ENCODE measurements around the gene TPSG1. TPM values are rescaled to one million over a fixed set of nuclear protein-coding genes. Genes with fewer than 3 reads are reported as not detected.

Gene TPSG1
- total RNA-seq, 1 donor from 2014 or later, result not detected

DNA sequence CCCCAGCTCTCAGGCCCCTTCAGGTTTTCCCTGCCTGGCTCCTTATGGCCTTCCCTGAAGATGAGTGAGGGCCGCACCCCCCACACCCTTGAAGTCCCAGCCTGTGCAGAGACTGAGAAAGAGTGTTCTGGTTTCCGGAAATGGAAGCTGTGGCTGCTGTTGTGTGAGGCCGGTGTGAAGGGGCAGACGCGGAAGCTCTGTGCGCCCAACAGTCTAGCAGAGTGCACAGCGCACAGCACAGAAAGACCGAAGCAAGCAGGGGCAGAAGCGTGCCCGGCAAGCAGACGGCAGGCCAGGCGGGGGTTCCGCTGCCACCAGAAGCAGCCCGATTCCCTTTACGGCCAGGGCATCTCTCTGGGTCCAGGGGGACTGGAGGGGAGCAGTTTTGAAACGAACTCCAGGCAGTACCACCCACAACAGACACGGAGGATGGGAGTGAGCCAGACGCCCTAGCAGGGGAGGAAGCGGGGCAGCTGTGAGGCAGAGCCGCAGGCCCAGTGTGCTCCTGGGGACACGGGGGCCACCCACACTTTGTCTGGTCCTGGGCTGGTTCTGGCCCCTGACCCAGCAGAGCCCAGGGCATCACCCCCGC is 16.7 kb downstream of the TPSG1 start:
- H3K79me2 ChIP-seq (ENCODE audit: low read depth), result no peaks in the 10 kb centered on the region
- no peak overlapping the region for H2AFZ ChIP-seq (replicated peaks)
- Mint-ChIP-seq H3K36me3 (no peaks in the 10 kb centered on the region), H3K4me1 (no peaks in the 10 kb centered on the region), H3K9me3 (no peaks in the 10 kb centered on the region), H3K27ac (no peak overlapping the region), H3K27me3 (ENCODE audit: insufficient read depth, low read depth) (no peaks in the 10 kb centered on the region), H3K4me3 (no peak overlapping the region)
- H3K4me3 ChIP-seq, result no peak overlapping the region
- H3K9me3 ChIP-seq (ENCODE audit: low read depth), result no peaks in the 10 kb centered on the region
- TF ChIP-seq, protein P1, sequence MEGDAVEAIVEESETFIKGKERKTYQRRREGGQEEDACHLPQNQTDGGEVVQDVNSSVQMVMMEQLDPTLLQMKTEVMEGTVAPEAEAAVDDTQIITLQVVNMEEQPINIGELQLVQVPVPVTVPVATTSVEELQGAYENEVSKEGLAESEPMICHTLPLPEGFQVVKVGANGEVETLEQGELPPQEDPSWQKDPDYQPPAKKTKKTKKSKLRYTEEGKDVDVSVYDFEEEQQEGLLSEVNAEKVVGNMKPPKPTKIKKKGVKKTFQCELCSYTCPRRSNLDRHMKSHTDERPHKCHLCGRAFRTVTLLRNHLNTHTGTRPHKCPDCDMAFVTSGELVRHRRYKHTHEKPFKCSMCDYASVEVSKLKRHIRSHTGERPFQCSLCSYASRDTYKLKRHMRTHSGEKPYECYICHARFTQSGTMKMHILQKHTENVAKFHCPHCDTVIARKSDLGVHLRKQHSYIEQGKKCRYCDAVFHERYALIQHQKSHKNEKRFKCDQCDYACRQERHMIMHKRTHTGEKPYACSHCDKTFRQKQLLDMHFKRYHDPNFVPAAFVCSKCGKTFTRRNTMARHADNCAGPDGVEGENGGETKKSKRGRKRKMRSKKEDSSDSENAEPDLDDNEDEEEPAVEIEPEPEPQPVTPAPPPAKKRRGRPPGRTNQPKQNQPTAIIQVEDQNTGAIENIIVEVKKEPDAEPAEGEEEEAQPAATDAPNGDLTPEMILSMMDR (IDR thresholded peaks at IDR 0.05), result no peak
- TF ChIP-seq EZH2phosphoT487 (IDR thresholded peaks at IDR 0.05), result no peak
- no peak for TF ChIP-seq EZH2 (IDR thresholded peaks at IDR 0.05)
- H3K36me3 ChIP-seq, result no peaks in the 10 kb centered on the region
- H3K27me3 ChIP-seq, result no peaks in the 10 kb centered on the region
- no peak overlapping the region for H3K27ac ChIP-seq
- H3K9ac ChIP-seq, result no peak overlapping the region
- H4K20me1 ChIP-seq (ENCODE audit: low read depth), result peaks cover 4% of the 10 kb centered on the region
- DNase-seq (ENCODE audit: low spot score), result no peak
- H3F3A ChIP-seq (ENCODE audit: low read depth), result no peaks in the 10 kb centered on the region
- no peaks in the 10 kb centered on the region for H3K4me1 ChIP-seq
- H3K4me2 ChIP-seq, result no peak overlapping the region

DNA sequence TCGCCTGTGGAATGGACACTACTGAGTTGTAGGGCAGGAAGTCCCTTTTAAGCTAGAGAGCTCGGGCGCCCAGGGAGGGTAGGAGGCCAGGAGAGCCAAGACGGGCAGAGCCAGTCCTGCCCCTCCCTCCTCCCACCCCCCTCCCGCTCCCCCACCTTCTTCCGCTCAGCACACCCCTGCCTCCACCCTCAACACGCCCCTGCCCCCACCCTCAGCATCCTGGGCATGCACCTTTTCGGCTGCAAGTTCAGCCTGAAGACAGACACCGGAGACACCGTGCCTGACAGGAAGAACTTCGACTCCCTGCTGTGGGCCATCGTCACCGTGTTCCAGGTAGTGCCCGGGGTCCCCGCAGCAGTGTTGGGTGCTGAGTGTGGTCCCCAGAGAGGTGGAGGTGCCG is 18.3 kb downstream of the TPSG1 start:
- Histone ChIP-seq H3K9ac (no peak overlapping the region), H3K27ac (no peak overlapping the region), H3K4me2 (no peak overlapping the region), H3K4me1 (no peaks in the 10 kb centered on the region), H3K27me3 (no peaks in the 10 kb centered on the region), H2AFZ (replicated peaks) (no peak overlapping the region), H3K36me3 (no peaks in the 10 kb centered on the region), H3K4me3 (no peak overlapping the region), H3K9me3 (ENCODE audit: low read depth) (no peaks in the 10 kb centered on the region), H4K20me1 (ENCODE audit: low read depth) (peaks cover 4% of the 10 kb centered on the region), H3K79me2 (ENCODE audit: low read depth) (no peaks in the 10 kb centered on the region), H3F3A (ENCODE audit: low read depth) (no peaks in the 10 kb centered on the region)
- DNase-seq (ENCODE audit: low spot score), result no peak
- Mint-ChIP-seq H3K27me3 (ENCODE audit: insufficient read depth, low read depth) (no peaks in the 10 kb centered on the region), H3K36me3 (no peaks in the 10 kb centered on the region), H3K4me1 (no peaks in the 10 kb centered on the region), H3K27ac (no peak overlapping the region), H3K9me3 (no peaks in the 10 kb centered on the region), H3K4me3 (no peak overlapping the region)
- TF ChIP-seq EZH2phosphoT487 (IDR thresholded peaks at IDR 0.05) (no peak), EZH2 (IDR thresholded peaks at IDR 0.05) (no peak)
- TF ChIP-seq, protein P1 (IDR thresholded peaks at IDR 0.05), result no peak

DNA sequence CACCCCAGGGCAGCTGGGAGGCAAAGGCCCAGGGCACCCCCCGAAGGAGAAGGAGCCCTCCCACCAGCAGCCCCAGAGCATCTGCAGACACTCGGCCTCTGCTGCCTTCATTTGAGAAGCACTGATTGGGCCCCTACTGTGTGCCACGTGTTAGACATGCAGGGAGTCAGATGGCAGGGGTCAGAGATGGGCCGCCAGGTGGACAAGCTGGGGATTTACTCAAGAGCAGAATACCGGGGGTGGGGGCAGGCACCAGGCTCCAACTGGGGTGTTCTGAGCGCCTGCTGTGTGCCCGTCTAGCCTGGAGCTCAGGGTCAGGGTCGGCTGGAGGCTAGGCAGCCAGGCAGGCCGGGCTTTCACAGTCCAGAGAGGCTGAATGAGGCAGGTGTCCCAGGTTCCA is 18.7 kb downstream of the TPSG1 start:
- TF ChIP-seq, protein P1 (IDR thresholded peaks at IDR 0.05), result no peak
- no peak for TF ChIP-seq EZH2phosphoT487 (IDR thresholded peaks at IDR 0.05)
- no peak for TF ChIP-seq EZH2 (IDR thresholded peaks at IDR 0.05)
- Histone ChIP-seq H3F3A (ENCODE audit: low read depth) (no peaks in the 10 kb centered on the region), H4K20me1 (ENCODE audit: low read depth) (peaks cover 4% of the 10 kb centered on the region), H3K4me2 (no peak overlapping the region), H3K27me3 (no peaks in the 10 kb centered on the region), H3K79me2 (ENCODE audit: low read depth) (no peaks in the 10 kb centered on the region), H2AFZ (replicated peaks) (no peak overlapping the region), H3K4me1 (no peaks in the 10 kb centered on the region), H3K9ac (no peak overlapping the region), H3K4me3 (no peak overlapping the region), H3K36me3 (no peaks in the 10 kb centered on the region), H3K9me3 (ENCODE audit: low read depth) (no peaks in the 10 kb centered on the region), H3K27ac (no peak overlapping the region)
- H3K27me3 Mint-ChIP-seq (ENCODE audit: insufficient read depth, low read depth), result no peaks in the 10 kb centered on the region
- no peak overlapping the region for H3K4me3 Mint-ChIP-seq
- no peaks in the 10 kb centered on the region for H3K9me3 Mint-ChIP-seq
- DNase-seq (ENCODE audit: low spot score), result no peak
- no peaks in the 10 kb centered on the region for H3K4me1 Mint-ChIP-seq
- no peak overlapping the region for H3K27ac Mint-ChIP-seq
- peaks cover 3% of the 10 kb centered on the region for H3K36me3 Mint-ChIP-seq

Measured in neural progenitor cell (in vitro differentiated cells).